Activated gamma-delta T cell treated with anti-CD3 and anti-CD28 coated beads, Interleukin-2, amount 50 U/mL, for 16 hours (primary cell): Measurements from ENCODE around the gene SMOC2.

Experiments used
- DNase-seq: peaks from one replicate; pipeline ENCODE4 v3.0.0-alpha.2; 2020; ENCODE audit warnings: low read depth

Gene SMOC2

DNA sequence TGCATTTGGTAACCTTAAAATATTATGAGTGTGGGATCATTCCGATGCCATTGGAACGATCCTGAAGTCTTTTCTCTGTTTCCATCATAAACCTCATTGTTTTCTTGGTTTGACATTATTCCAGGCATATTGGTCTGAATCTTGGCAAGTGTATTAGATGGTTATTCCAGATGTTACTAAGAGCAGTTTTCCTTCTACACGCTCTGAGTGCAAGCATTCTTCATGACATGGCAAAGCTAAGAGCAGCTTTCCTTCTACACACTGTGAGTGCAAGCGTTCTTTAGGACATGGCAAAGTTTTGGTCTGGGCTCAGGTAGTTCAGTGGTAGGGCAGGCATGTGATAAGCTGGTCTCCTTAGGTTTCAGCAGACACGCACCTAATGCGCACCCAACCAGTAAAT is 53.0 kb downstream of the SMOC2 start:
- DNase-seq: no peak

DNA sequence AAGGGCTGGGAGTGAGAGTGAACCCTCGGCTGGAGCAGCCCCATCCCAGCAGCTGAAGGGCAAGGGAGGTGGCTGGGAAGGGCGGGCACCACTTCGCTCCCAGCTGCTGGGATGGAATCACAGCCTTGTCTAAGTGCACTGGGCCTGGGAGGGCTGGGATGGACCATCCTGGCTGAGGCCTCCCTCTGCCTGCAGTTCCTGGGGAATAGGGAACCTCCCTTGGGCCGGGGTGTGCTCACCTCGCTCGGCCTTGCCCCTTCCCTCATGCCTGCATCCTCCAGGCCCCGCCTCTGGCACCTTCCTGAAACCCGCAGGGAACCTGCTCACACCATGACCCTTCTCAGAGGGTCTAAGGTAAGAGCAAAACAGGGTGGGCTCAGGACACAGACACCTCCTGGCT is 53.7 kb downstream of the SMOC2 start:
- DNase-seq: no peak

DNA sequence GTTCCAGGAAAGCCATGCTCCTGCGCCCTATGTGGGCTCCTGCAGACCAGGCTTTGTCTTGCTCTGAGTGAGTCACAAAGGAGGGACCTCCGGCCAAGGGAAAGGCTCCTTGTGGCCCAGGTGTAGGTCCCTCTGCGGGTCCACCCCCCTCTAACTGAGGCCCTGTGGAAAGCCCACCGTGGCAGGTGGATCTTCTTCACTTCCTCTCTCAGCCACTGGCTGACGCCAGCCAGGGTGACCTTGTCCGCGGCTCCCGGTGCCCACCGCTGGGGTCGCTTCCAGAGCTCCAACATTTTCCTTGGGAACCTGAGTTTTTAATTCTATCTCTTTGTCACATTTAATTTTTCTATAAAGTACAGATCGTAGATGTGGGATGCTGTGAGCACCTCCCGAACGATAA is 54.1 kb downstream of the SMOC2 start:
- DNase-seq: no peak

DNA sequence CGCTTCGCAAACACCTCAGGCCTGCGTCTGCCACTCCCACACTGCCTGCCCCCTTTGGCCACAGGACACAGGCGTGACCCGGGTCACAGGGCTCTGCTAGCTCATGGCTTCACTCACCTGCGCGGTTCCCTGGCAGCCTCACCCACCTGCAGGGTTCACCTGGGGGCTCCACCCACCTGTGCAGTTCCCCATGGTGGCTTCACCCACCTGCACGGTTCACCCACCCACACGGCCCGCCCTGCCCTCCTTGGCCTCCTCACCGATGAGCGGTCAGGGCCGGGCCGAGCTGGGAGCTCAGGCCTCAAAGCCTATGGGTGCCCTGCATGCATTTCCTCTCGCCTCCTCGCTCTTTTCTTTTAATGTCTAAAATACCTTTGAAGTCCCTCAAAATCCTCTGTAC is 54.7 kb downstream of the SMOC2 start:
- DNase-seq: no peak

DNA sequence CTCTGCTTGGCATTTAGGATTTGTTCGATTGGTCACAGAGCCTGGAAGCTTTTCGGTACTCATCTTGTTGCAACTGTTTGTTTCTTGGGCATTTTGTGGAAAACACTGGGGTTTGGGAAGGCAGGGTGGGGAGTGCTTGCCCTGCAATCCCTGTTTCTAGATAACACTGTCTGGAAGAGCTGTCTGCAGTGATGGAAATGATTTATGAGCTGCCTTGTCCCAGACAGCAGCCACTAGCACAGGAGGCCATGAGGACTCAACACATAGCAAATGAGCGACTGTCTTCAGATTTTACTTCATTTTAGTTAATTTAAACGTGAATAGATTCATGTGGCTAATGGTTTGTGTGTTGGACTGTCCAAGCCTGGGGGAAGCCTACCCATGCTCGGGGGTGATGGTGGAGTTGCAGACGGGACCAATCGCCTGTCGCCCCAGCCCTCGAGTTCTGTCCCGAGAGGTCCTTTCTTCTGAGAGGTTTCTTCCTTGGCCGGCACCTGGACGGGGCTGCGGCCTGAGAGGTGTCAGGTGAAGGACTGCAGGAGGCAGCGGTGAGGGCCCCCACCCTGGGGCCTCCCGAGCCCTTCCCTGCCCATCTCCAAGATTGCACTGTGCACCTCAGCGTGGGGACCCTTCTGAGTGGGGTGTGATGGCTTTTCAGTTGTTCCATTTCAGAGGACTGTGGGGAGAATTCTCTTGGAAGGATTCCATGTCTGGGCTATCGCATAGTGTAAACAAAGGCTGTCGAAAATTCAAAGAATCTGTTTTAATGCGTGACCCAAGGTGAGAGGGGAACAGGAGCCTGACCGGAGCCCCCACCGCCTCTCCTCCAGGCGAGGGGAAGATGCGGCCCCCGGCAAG is 55.4 kb downstream of the SMOC2 start:
- no peak for DNase-seq

DNA sequence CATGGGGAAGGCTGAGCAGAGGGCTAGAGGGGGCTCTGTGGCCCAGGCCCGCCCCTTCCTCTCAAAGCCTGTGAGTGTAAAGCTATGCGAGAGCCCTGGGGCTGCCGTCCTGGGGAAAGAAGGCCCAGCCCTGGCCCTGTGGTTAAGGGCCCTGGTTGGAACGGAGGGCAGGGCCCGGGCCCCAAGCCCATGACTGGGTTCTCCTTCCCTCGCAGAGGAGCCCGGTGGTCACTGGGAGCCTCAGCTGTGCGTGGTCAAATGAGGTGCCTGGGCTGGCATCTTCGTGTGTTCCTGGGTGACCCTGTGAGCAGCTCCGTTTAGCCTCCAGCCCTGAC is 56.0 kb downstream of the SMOC2 start:
- DNase-seq: no peak

DNA sequence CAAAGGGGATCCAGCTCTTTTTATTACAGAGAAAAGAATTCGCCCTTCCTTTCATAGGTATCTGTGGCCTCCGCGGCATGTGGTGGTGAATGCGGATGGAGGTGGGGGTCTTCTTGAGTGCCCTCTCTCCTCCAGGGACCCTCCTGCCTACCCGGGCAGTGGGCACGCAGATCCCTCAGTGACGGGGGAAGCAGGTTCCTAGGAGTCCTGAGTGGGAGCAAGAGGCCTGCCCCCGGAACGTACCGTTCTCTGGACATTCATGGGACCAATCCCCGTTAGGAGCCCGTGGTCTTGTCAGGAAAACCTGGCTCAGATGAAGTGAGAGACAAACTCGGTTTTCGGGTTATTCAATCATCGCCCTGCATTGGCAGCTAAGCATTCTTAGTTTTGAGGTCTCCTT is 56.4 kb downstream of the SMOC2 start:
- DNase-seq: no peak

DNA sequence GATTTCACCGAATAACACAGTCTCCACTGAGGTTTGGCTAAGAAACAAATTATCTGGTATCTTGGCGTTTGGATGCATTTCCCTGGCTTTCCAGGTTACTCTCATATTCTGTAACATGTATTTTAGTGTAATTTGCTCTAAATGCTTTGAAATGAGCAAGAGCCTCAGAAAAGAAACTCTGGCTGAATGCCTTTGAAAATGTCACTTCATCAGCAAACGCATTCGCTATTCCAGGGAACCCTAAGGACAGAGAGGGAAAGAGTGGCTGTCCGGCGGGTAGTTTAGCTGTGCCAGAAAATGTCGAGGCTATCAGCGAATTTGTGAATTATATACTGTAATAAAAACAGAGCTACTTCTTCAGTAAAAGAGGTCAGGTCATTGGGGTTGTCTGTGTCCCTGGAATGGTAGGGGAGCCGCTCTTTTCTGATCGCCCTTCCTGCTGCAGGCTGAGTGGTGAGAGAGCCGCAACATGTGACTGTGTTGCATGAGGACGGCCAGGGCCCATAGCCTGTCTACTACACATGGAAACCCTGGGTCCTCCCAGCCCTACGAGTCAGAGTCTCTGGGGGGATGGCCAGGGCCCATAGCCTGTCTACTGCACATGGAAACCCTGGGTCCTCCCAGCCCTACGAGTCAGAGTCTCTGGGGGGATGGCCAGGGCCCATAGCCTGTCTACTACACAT is 57.3 kb downstream of the SMOC2 start:
- DNase-seq: no peak

DNA sequence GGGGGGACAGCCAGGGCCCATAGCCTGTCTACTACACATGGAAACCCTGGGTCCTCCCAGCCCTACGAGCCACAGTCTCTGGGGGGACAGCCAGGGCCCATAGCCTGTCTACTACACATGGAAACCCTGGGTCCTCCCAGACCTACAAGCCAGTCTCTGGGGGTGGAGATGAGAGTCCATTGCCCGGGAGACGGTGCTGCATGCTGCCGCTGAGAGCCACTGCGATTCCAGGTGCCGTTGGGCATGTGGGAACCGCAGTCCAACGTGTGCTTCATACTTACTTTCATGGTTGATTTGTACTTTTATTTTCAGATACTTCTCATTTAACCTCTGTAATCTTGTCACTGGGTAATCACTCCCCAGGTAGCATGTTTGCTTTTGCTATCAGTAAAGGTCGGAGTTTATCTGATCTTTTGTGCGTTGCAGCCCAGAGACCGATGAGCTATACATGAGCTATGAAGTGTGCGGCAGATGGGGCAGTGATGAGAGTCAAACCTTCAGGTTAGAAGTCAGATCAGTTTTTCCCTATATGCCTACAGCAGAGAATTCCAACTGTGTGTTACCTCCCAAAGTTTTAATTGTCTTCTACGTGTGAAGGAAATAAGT is 58.2 kb downstream of the SMOC2 start:
- DNase-seq: no peak

DNA sequence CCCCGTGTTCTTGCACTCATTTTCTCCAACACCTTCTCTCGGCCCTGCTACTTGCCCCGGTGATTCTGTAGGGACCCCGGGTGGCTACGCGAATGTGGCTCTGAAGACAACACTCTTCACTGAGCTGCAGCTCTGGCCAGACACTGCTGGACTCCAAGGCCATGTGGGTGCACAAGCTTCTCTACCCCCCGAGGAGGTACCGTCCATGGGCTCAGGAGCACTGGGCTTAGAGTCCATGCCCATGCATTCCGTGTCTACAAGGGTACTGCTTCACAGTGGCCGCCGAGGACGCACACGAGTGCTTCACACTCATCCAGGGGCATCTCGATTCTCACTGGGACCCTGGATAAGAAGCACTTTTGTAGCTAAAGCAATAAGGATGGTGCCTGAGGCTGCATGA is 59.5 kb downstream of the SMOC2 start:
- no peak for DNase-seq

DNA sequence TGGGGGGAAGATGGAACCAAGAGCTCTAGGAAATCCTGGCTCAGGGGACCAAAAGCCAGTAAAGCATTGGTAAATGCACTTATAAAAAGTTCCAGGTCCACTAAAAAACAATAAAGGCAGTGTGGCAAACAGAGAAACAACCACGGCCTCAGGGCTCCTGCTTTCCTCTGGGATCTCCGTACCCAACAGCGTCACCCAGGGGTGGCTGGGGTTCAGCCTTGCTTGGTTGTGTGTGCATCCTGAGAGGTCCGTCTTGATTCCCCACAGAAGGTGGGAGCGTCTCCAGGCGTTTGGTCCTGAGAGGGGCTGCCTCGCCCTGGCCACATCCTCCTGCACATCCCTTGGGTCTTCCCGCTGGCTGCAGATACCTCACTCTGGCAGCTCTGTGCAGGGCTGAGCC is 60.6 kb downstream of the SMOC2 start:
- no peak for DNase-seq

DNA sequence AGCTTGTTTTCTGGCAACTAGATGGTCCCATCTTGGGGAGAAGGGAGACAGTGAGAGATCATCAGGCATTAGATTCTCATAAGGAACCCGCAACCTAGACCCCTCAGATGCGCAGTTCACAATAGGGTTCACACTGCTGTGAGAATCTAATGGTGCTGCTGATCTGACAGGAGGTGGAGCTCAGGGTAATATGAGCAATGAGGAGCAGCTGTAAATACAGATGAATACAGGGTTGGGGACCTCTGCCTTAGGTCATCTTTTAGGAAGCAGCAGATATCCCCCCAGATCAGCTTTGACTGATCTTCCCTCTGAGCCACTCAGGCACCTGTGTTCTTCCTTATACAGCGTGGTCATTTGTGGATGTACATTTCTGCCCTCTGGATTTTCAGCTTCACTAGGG is 63.4 kb downstream of the SMOC2 start:
- DNase-seq: no peak

DNA sequence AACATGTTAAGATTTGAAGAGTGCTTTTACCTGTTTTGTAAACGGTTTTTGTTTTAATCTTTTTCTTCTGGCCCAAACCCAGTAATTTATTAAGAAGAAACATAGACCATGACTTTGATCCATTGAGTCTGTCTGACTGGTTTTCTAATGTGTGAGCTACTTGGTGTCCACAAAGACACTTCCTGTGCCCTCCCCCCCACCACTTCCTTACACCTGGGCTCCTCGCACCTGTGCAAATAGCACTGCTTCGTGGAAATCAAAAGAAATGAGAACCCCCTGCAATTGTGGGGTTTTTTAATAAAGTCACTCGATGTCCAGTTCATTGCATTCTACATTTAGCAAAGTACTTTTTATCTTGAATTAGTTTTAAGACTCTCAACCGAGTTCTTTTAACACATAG is 65.5 kb downstream of the SMOC2 start:
- no peak for DNase-seq

DNA sequence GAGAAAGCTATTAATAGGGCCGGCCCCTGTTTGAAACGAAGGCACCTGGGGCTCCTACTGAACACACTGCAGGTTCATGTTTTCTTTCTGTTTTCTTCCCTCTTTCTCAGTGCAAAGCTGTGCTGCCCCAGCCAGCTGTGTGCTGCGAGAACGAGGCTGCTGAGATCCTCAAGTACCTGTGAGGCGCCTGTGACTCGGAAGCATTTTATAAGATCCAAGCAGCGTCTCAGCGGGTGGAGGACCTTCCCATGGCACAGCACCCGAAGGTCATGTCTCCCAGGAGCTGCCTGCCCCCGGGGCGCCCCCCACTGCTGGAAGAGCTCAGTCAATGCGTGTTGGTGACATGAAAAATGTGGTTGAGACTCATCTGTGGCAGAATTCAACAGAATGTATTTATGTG is 66.3 kb downstream of the SMOC2 start:
- no peak for DNase-seq

DNA sequence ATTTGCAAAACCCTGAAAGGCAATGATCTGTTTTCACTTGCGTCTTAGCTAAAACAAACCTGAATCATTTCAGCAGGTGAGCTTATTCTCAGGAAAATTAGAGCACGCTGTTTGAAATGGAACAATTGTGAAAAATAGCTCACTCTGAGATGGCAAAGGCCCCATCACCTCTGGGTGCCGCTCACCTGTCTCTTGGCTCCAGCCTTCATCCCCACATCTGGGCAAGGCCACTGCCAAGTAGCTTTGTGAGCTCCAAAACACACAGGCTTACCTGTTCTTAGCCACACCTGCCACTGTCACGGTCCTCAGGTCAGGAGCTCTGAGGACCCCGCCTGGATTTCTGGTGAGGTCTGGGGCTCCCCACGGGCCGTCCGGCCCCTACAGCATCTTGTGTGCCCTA is 66.7 kb downstream of the SMOC2 start:
- no peak for DNase-seq

DNA sequence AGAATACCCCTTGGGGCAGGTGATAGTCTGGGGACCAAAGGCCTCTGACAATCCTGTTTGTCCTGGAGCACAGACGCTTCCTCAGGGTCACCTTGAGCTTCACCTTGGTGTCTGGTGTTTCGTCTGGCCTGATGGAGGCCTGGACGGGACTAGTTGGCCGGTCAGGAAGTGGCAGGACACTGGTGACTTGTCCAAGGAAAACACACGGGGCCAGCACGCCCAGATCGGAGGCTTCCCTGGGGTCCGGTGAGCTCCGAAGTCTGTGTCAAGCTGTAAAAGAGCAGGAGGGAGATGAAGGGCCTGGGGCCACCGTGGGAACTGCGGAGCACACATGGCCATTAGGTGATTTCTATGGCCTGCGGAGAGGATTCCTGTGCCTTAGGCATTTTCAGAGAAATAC is 67.9 kb downstream of the SMOC2 start:
- no peak for DNase-seq

DNA sequence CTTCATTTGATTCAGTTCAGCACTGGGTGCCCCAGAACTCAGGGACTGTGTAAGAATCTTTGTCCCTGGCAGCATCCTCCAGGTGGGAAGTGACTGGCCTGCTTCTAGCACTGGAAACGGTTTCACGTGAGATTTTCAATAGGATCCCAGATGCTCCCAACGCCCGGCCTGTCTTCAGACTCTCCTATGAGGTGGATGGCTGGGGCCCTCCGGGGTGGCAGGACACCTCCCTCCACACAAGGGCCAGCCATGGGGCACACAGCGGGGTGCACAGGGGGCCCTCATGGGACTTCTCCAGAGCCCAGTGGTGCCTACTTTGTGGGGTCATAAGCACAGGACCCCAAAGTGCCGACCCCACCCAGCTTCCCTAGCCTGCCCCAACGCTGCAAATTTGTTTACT is 72.8 kb downstream of the SMOC2 start:
- DNase-seq: no peak

DNA sequence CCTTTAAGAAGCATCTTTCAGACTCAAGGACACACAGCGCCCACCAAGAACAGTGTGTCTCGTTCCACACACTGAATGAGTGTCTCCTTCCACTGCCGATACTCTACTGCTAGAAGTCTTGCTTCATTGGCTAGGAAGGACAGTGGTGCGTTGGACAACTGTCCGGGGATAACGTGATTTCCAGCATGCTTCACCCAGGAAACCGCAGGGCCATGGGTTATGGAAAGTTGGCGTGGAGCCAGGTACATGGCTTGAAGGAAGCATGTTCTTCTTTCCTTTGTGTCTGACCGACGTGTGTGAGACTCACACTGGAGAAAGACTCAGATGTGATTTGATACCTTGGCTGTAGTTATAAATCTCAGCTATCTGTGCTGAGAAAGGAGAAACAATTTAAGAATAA is 73.2 kb downstream of the SMOC2 start:
- DNase-seq: no peak

DNA sequence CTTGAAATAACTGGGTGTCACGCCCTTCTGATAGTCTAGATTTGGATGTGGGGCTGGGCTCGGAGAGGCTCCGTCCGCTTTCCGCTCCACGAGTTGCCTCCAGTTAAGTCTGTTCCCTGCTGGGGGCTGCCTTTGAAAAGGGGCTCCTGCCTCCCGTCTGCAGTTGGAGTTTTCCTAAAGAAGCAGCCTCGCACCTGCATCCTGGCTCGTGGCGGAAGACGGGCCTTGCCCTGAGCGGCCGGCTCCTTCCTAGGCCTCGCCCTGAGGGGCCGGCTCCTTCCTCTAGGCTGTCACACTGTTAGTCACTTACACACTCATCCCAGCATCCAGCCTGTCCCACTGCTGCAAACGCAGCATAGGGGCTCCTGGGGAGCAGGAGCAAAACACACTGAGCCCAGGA is 74.4 kb downstream of the SMOC2 start:
- DNase-seq: no peak

DNA sequence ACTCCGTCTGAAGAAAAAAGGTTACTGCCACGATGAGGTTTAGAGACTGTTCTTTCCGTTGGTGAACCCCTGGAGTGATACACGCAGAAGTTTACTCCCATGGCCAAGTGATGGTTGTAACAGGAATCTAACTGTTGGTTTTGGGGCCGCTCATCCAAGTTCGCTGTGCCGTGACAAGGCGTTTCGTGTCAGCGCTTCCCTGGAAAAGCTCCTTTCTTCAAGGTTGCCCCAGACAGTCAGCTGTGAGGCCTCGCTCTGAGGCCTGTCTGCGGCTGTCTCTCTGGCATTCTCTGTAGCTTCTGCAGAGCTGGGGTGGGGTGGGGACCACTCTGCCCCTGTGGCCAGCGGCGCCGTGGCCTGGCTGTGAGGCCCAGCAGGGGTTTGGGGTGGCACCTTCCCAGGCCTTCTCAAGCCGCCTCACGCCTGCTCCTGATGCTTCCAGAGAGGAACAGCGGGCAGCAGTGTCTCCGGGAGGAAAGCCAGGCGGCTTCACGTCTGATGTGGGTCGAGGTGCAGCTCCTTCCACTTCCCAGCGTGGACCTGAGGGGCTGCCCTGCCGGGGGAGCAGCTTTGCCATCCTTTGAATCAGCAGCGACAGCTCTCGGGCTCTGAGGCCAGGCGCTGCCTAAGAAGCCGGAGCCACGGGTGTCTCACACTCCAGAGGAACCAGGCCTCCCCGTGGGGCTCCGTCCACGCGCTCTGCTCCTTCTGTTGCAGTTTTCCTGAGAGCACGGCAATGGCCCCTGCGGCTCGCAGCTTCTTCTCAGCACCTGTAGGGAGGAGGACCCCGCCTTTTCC is 76.2 kb downstream of the SMOC2 start:
- DNase-seq: no peak

DNA sequence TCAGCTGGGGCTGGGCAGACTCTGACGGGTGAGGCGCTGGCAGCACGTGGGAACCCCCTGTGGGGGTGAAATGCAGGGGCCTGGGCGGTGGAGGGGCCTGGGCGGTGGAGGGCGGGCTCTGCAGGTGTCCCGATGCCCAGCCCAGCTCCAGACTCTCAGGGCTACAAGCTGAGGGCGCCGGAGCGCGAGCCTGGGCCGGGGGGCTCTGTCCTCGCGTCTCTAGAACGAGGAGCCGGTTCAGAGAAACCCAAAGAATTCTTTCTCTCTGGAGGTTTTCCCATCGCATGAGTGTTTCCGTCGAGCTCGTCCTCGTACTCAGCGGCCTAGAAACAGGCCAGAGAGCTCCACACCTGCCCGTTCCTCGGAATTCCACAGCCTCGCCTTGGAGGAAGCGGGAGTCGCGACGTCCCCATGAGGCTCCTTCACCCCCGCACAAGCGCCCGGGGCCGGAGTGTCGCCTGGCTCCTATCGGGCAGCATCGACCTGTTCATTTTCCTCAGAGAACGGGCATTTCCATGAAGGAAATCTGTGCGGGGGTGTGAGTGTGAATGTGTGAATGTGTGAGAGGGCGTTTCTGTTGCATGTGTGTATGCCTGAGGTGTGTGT is 76.9 kb downstream of the SMOC2 start:
- no peak for DNase-seq

DNA sequence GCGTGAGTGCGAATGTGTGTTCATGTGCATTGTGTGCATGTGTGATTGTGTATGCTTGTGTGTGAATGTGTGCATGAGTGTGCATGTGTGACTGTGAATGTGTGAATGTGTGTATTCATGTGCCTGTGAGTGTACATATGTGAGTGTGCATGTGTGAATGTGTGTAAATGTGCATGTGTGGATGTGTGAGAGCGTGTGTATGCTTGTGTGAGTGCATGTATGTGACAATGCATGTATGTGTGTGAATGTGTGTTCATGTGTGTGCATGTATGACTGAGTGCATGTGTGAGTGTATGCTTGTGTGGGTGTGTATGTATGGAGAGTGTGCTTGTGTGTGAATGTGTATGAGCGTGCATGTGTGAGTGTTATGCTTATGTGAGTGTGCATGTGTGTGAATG is 77.4 kb downstream of the SMOC2 start:
- DNase-seq: no peak
